H9 (cell line): Measurements from ENCODE around the gene SRL. TPM values are rescaled to one million over a fixed set of nuclear protein-coding genes. Genes with fewer than 3 reads are reported as not detected.

ENCODE experiments used
- DNase-seq: peaks from one replicate; pipeline ENCODE4 v3.0.0-alpha.2; 2017
- H2AFZ ChIP-seq: one replicate; pipeline ENCODE4 v1.6.1; 2013; ENCODE audit warnings: mild to moderate bottlenecking, low read length, control low read depth, moderate library complexity
- H2AK5ac ChIP-seq: 2 replicates; pipeline ENCODE4 v1.6.1; 2013; ENCODE audit warnings: low read length, control low read depth, mixed read lengths; ENCODE audit not compliant: insufficient read length
- H2BK120ac ChIP-seq: one replicate; pipeline ENCODE4 v1.6.1; 2013; ENCODE audit warnings: low read depth, mild to moderate bottlenecking, low read length, control low read depth, inconsistent platforms; ENCODE audit not compliant: poor library complexity, severe bottlenecking
- H2BK12ac ChIP-seq: 2 replicates; pipeline ENCODE4 v1.6.1; 2013; ENCODE audit warnings: low read length, control low read depth, mixed read lengths, low read depth; ENCODE audit not compliant: insufficient read length
- H2BK15ac ChIP-seq: 2 replicates; pipeline ENCODE4 v1.6.1; 2013; ENCODE audit warnings: low read depth, low read length, control low read depth
- H2BK20ac ChIP-seq: one replicate; pipeline ENCODE4 v1.6.1; 2013; ENCODE audit warnings: low read depth, mild to moderate bottlenecking, low read length, control low read depth, inconsistent platforms; ENCODE audit not compliant: poor library complexity, severe bottlenecking
- H2BK5ac ChIP-seq: 2 replicates; pipeline ENCODE4 v1.6.1; 2013; ENCODE audit warnings: low read length, control low read depth, mixed read lengths; ENCODE audit not compliant: insufficient read length
- H3K14ac ChIP-seq: 2 replicates; pipeline ENCODE4 v1.6.1; 2013; ENCODE audit warnings: low read length, control low read depth; ENCODE audit not compliant: insufficient read depth
- H3K18ac ChIP-seq: 2 replicates; pipeline ENCODE4 v1.6.1; 2013; ENCODE audit warnings: low read depth, mild to moderate bottlenecking, mixed read lengths, low read length, control low read depth; ENCODE audit not compliant: insufficient read length
- H3K23ac ChIP-seq: 2 replicates; pipeline ENCODE4 v1.6.1; 2013; ENCODE audit warnings: low read length, control low read depth, mixed read lengths, low read depth; ENCODE audit not compliant: insufficient read length
- H3K23me2 ChIP-seq: 2 replicates; pipeline ENCODE4 v1.6.1; 2013; ENCODE audit warnings: low read depth, mild to moderate bottlenecking, mixed read lengths, low read length, control low read depth; ENCODE audit not compliant: insufficient read length, poor library complexity, severe bottlenecking
- H3K27ac ChIP-seq: 2 replicates; pipeline ENCODE4 v1.5.1; 2013; ENCODE audit warnings: low read length, control low read depth, mixed read lengths, low read depth; ENCODE audit not compliant: insufficient read length
- H3K27me3 ChIP-seq: 2 replicates; pipeline ENCODE4 v1.6.1; 2013; ENCODE audit warnings: low read length, control low read depth, inconsistent platforms; ENCODE audit not compliant: insufficient read depth
- H3K4ac ChIP-seq: 2 replicates; pipeline ENCODE4 v1.6.1; 2013; ENCODE audit warnings: low read depth, mild to moderate bottlenecking, control low read depth, inconsistent platforms, low read length, moderate library complexity
- H3K4me1 ChIP-seq: 2 replicates; pipeline ENCODE4 v1.6.1; 2013; ENCODE audit warnings: low read length, control low read depth, inconsistent platforms; ENCODE audit not compliant: insufficient read depth
- H3K4me2 ChIP-seq: 2 replicates; pipeline ENCODE4 v1.6.1; 2013; ENCODE audit warnings: low read length, control low read depth, mixed read lengths; ENCODE audit not compliant: insufficient read length, insufficient read depth
- H3K56ac ChIP-seq: 2 replicates; pipeline ENCODE4 v1.6.1; 2013; ENCODE audit warnings: low read depth, mild to moderate bottlenecking, mixed read lengths, low read length, control low read depth; ENCODE audit not compliant: insufficient read length
- H3K79me1 ChIP-seq: 2 replicates; pipeline ENCODE4 v1.6.1; 2013; ENCODE audit warnings: low read depth, mild to moderate bottlenecking, moderate library complexity, low read length, control low read depth, inconsistent platforms; ENCODE audit not compliant: insufficient read depth, poor library complexity, severe bottlenecking
- H3K79me2 ChIP-seq: 2 replicates; pipeline ENCODE4 v1.6.1; 2013; ENCODE audit warnings: low read length, control low read depth, inconsistent platforms; ENCODE audit not compliant: insufficient read depth
- H3K9ac ChIP-seq: 2 replicates; pipeline ENCODE4 v1.6.1; 2013; ENCODE audit warnings: low read length, control low read depth, mixed read lengths; ENCODE audit not compliant: insufficient read length; ENCODE audit errors: extremely low read depth
- H3K9me3 ChIP-seq: one replicate; pipeline ENCODE4 v1.6.1; 2013; ENCODE audit warnings: low read depth, low read length, inconsistent platforms; ENCODE audit not compliant: control insufficient read depth
- H3T11ph ChIP-seq: one replicate; pipeline ENCODE4 v1.6.1; 2013; ENCODE audit warnings: mild to moderate bottlenecking, low read length, control low read depth, inconsistent platforms
- H4K20me1 ChIP-seq: one replicate; pipeline ENCODE4 v1.6.1; 2013; ENCODE audit not compliant: control insufficient read depth, insufficient read length, insufficient read depth
- H4K5ac ChIP-seq: 2 replicates; pipeline ENCODE4 v1.6.1; 2013; ENCODE audit warnings: low read depth, mild to moderate bottlenecking, mixed read lengths, low read length, control low read depth; ENCODE audit not compliant: insufficient read length
- H4K8ac ChIP-seq: replicated peaks from 2 replicates; pipeline ENCODE4 v1.6.1; 2013; ENCODE audit warnings: low read length, control low read depth, mixed read lengths, low read depth; ENCODE audit not compliant: insufficient read length
- H4K91ac ChIP-seq: 2 replicates; pipeline ENCODE4 v1.6.1; 2013; ENCODE audit warnings: low read depth, mild to moderate bottlenecking, moderate library complexity, mixed read lengths, low read length, control low read depth; ENCODE audit not compliant: insufficient read length
- H3K27ac Mint-ChIP-seq, 3 experiments: 2 replicates in 2 of 3; 3 replicates in 1 of 3; pipeline ENCODE4 v1.8.0; 2020 to 2021; ENCODE audit warnings: mixed read lengths in 3 of 3, mild to moderate bottlenecking in 1 of 3, moderate library complexity in 1 of 3
- H3K27me3 Mint-ChIP-seq: 2 replicates; pipeline ENCODE4 v1.8.0; 2021; ENCODE audit warnings: low read depth, mild to moderate bottlenecking, moderate library complexity, mixed read lengths
- H3K36me3 Mint-ChIP-seq, 3 experiments: 2 replicates in 2 of 3; 3 replicates in 1 of 3; pipeline ENCODE4 v1.8.0; 2020 to 2021; ENCODE audit warnings: low read depth in 3 of 3, mixed read lengths in 3 of 3; ENCODE audit not compliant: insufficient read depth in 1 of 3
- H3K4me1 Mint-ChIP-seq, 2 experiments: 2 replicates each; pipeline ENCODE4 v1.8.0; 2020; ENCODE audit warnings: mixed read lengths in 2 of 2
- H3K4me3 Mint-ChIP-seq, 2 experiments: 2 replicates in 1 of 2; 3 replicates in 1 of 2; pipeline ENCODE4 v1.8.0; 2020 to 2021; ENCODE audit warnings: mild to moderate bottlenecking in 2 of 2, mixed read lengths in 2 of 2, moderate library complexity in 1 of 2
- H3K9me3 Mint-ChIP-seq, 2 experiments: 2 replicates in 1 of 2; 3 replicates in 1 of 2; pipeline ENCODE4 v1.8.0; 2020; ENCODE audit warnings: mild to moderate bottlenecking in 2 of 2, mixed read lengths in 2 of 2, moderate library complexity in 1 of 2
- WGBS: extraction: QIAGEN DNeasy Blood & Tissue Kit; methylation state at CpG from one replicate; pipeline ENCODE4 v1.1.7; 2013; ENCODE audit warnings: missing lambda C conversion rate, low lambda C conversion rate, mixed read lengths; ENCODE audit not compliant: insufficient read length; ENCODE audit errors: extremely low coverage; 5-methylcytosine and 5-hydroxymethylcytosine counted together
- total RNA-seq: library from RNA; stranded (reverse); gene quantifications from 2 replicates; pipeline ENCODE4 v1.2.1, GENCODE V29; 2021
- TF ChIP-seq, protein P1 (sequence below): fragments of 200-600 bp; sonication (generic); conservative IDR thresholded peaks from 3 replicates; pipeline ENCODE4 v1.8.0; 2021; ENCODE audit warnings: antibody characterized with exemption, mild to moderate bottlenecking

Gene SRL
- total RNA-seq, 1 experiment from 2014 or later, result not detected

DNA sequence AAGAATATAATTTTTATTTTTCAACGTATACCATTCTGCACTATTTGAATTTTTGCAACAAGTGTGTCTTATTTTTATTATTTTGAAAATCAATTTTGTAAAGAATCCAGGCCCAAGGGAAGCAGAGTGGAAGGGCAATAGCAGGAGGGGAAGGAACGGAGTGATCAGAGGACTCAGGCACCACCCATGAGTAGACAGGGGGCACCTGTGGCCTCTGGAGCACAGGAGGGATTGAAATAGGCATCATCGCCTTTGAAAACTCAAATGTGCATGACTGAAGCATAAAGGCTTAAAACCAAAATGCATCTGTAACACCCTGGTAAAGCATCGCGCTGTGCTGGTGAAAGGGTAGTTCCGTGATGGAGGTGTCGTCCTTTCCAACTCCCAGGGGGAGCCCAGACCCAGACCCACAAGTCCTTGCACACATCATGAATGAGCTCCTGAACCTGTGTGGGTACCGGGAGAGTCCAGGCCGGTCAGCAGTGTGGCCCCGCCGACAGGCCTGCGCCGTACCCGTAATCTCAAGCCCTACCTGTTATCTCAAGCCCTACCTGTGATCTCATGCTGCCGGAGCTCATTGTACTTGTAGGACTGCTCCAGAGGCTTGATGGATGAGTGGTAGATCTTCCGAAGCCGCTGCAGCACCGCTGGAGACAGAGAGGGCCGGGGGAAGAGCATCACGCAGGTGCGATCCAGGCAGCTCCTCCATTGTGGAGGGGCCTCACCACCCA lies 39.1 kb downstream of the SRL start:
- peaks cover 4% of the 10 kb centered on the region for H3K27me3 Mint-ChIP-seq
- Histone ChIP-seq H3K9ac (no peak overlapping the region), H2AK5ac (no peak overlapping the region), H2AFZ (no peak overlapping the region), H4K5ac (no peak overlapping the region), H3K23me2 (no peaks in the 10 kb centered on the region), H3K27me3 (no peaks in the 10 kb centered on the region), H2BK15ac (no peak overlapping the region), H3K27ac (no peak overlapping the region), H2BK20ac (no peak overlapping the region), H2BK12ac (no peak overlapping the region), H3T11ph (no peak overlapping the region), H3K4me1 (no peaks in the 10 kb centered on the region), H4K20me1 (no peaks in the 10 kb centered on the region), H3K4me2 (no peak overlapping the region), H3K56ac (no peak overlapping the region), H4K91ac (no peak overlapping the region), H2BK5ac (no peak overlapping the region), H3K4ac (no peak overlapping the region), H3K79me2 (no peaks in the 10 kb centered on the region), H3K18ac (no peak overlapping the region), H3K79me1 (no peaks in the 10 kb centered on the region), H2BK120ac (no peak overlapping the region), H4K8ac (no peak overlapping the region), H3K9me3 (no peaks in the 10 kb centered on the region), H3K23ac (no peak overlapping the region), H3K14ac (no peak overlapping the region; the same call in 1 of the 2 replicates)
- no peak overlapping the region for H3K4me3 Mint-ChIP-seq
- TF ChIP-seq, protein P1, sequence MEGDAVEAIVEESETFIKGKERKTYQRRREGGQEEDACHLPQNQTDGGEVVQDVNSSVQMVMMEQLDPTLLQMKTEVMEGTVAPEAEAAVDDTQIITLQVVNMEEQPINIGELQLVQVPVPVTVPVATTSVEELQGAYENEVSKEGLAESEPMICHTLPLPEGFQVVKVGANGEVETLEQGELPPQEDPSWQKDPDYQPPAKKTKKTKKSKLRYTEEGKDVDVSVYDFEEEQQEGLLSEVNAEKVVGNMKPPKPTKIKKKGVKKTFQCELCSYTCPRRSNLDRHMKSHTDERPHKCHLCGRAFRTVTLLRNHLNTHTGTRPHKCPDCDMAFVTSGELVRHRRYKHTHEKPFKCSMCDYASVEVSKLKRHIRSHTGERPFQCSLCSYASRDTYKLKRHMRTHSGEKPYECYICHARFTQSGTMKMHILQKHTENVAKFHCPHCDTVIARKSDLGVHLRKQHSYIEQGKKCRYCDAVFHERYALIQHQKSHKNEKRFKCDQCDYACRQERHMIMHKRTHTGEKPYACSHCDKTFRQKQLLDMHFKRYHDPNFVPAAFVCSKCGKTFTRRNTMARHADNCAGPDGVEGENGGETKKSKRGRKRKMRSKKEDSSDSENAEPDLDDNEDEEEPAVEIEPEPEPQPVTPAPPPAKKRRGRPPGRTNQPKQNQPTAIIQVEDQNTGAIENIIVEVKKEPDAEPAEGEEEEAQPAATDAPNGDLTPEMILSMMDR, result no peak
- no CpG with 5 or more reads among the region's 21 CpGs for WGBS
- H3K36me3 Mint-ChIP-seq, result no peaks in the 10 kb centered on the region
- no peak overlapping the region for H3K27ac Mint-ChIP-seq
- H3K4me1 Mint-ChIP-seq, result peaks cover 6 to 11% of the 10 kb centered on the region in 2 experiments
- no peak for DNase-seq
- H3K9me3 Mint-ChIP-seq, result no peaks in the 10 kb centered on the region
